Activated naive CD8-positive, alpha-beta T cell treated with anti-CD3 and anti-CD28 coated beads, Interleukin-2, amount 50 U/mL, for 24 hours (primary cell): ENCODE data around the gene PRC1.

Experiments
- ATAC-seq: fragments of 150-1000 bp; cut with Tn5 transposase; one replicate; pipeline ENCODE4 v1.10.0; 2021
- DNase-seq: peaks from one replicate; pipeline ENCODE4 v3.0.0; 2021
- H3K27ac Mint-ChIP-seq: one replicate; pipeline ENCODE4 v1.8.0; 2021; ENCODE audit warnings: mild to moderate bottlenecking, mixed read lengths
- H3K27me3 Mint-ChIP-seq: one replicate; pipeline ENCODE4 v1.8.0; 2021; ENCODE audit warnings: mixed read lengths
- H3K36me3 Mint-ChIP-seq: one replicate; pipeline ENCODE4 v1.8.0; 2021; ENCODE audit warnings: low read depth, mixed read lengths
- H3K4me1 Mint-ChIP-seq: one replicate; pipeline ENCODE4 v1.8.0; 2021; ENCODE audit warnings: mixed read lengths
- H3K4me3 Mint-ChIP-seq: one replicate; pipeline ENCODE4 v1.8.0; 2021; ENCODE audit warnings: mild to moderate bottlenecking, moderate library complexity, mixed read lengths
- H3K9me3 Mint-ChIP-seq: one replicate; pipeline ENCODE4 v1.8.0; 2021; ENCODE audit warnings: mixed read lengths

PRC1 gene

GRCh38 chr15:90954712-90955623 is 39.4 kb downstream of the PRC1 start, which contains the start of gene RCCD1:
Gene RCCD1, plus strand, starts transcription at chr15:90954884. Its CDS starts 1,851 bp downstream, at chr15:90956735.
- Mint-ChIP-seq H3K27ac (peak within 1 kb of the TSS; percentile 91), H3K4me3 (peak within 1 kb of the TSS; percentile 84), H3K27me3 (no peaks in the 10 kb centered on the region), H3K36me3 (peaks cover 23% of the 10 kb centered on the region), H3K4me1 (peaks cover 22% of the 10 kb centered on the region), H3K9me3 (no peaks in the 10 kb centered on the region)
- DNase-seq (peak; percentile 91), ATAC-seq (peak; percentile 93)

- H3K36me3 Mint-ChIP-seq, result peaks cover 17% of the 10 kb centered on the region
- ATAC-seq (no peak), DNase-seq (no peak)
- no peaks in the 10 kb centered on the region for H3K9me3 Mint-ChIP-seq
- no peaks in the 10 kb centered on the region for H3K27me3 Mint-ChIP-seq
- H3K27ac Mint-ChIP-seq, result peak overlapping the region; percentile 91
- peaks cover 22% of the 10 kb centered on the region for H3K4me1 Mint-ChIP-seq
- H3K4me3 Mint-ChIP-seq, result peak overlapping the region; percentile 84
These were observed 40.2 kb downstream of the PRC1 start for GRCh38 chr15:90953947-90954711.

GRCh38 chr15:90952901-90953677 is 41.2 kb downstream of the PRC1 start:
- H3K27ac Mint-ChIP-seq, result no peak overlapping the region
- DNase-seq (no peak), ATAC-seq (no peak)
- H3K27me3 Mint-ChIP-seq, result no peaks in the 10 kb centered on the region
- peaks cover 20% of the 10 kb centered on the region for H3K36me3 Mint-ChIP-seq
- H3K4me1 Mint-ChIP-seq, result peaks cover 22% of the 10 kb centered on the region
- no peaks in the 10 kb centered on the region for H3K9me3 Mint-ChIP-seq
- no peak overlapping the region for H3K4me3 Mint-ChIP-seq

- DNase-seq (no peak), ATAC-seq (no peak)
- no peak overlapping the region for H3K27ac Mint-ChIP-seq
- peaks cover 10% of the 10 kb centered on the region for H3K4me1 Mint-ChIP-seq
- no peak overlapping the region for H3K4me3 Mint-ChIP-seq
- no peaks in the 10 kb centered on the region for H3K9me3 Mint-ChIP-seq
- H3K36me3 Mint-ChIP-seq, result peaks cover 21% of the 10 kb centered on the region
- no peaks in the 10 kb centered on the region for H3K27me3 Mint-ChIP-seq
These were observed 43.7 kb downstream of the PRC1 start for GRCh38 chr15:90950676-90951075.

GRCh38 chr15:90949979-90950675 is 44.2 kb downstream of the PRC1 start:
- H3K4me1 Mint-ChIP-seq, result peaks cover 9% of the 10 kb centered on the region
- H3K4me3 Mint-ChIP-seq, result no peak overlapping the region
- no peak overlapping the region for H3K27ac Mint-ChIP-seq
- H3K9me3 Mint-ChIP-seq, result no peaks in the 10 kb centered on the region
- peaks cover 22% of the 10 kb centered on the region for H3K36me3 Mint-ChIP-seq
- ATAC-seq (no peak), DNase-seq (no peak)
- H3K27me3 Mint-ChIP-seq, result no peaks in the 10 kb centered on the region

- no peaks in the 10 kb centered on the region for H3K27me3 Mint-ChIP-seq
- no peak overlapping the region for H3K27ac Mint-ChIP-seq
- H3K4me1 Mint-ChIP-seq, result peaks cover 2% of the 10 kb centered on the region
- no peaks in the 10 kb centered on the region for H3K9me3 Mint-ChIP-seq
- DNase-seq (no peak), ATAC-seq (no peak)
- no peak overlapping the region for H3K4me3 Mint-ChIP-seq
- H3K36me3 Mint-ChIP-seq, result peaks cover 29% of the 10 kb centered on the region
These were observed 45.8 kb downstream of the PRC1 start for GRCh38 chr15:90948506-90948905.

GRCh38 chr15:90947577-90948357 is 46.6 kb downstream of the PRC1 start:
- Mint-ChIP-seq H3K9me3 (no peaks in the 10 kb centered on the region), H3K27ac (no peak overlapping the region), H3K4me3 (no peak overlapping the region), H3K36me3 (peaks cover 27% of the 10 kb centered on the region), H3K27me3 (no peaks in the 10 kb centered on the region), H3K4me1 (no peaks in the 10 kb centered on the region)
- ATAC-seq (no peak), DNase-seq (no peak)

GRCh38 chr15:90946941-90947576 is 47.3 kb downstream of the PRC1 start:
- Mint-ChIP-seq H3K27me3 (no peaks in the 10 kb centered on the region), H3K36me3 (peaks cover 31% of the 10 kb centered on the region), H3K9me3 (no peaks in the 10 kb centered on the region), H3K4me3 (no peak overlapping the region), H3K27ac (no peak overlapping the region), H3K4me1 (no peaks in the 10 kb centered on the region)
- ATAC-seq (no peak), DNase-seq (no peak)

- Mint-ChIP-seq H3K27me3 (no peaks in the 10 kb centered on the region), H3K4me1 (no peaks in the 10 kb centered on the region), H3K27ac (no peak overlapping the region), H3K36me3 (peaks cover 30% of the 10 kb centered on the region), H3K9me3 (no peaks in the 10 kb centered on the region), H3K4me3 (no peak overlapping the region)
- DNase-seq (no peak), ATAC-seq (no peak)
These were observed 47.8 kb downstream of the PRC1 start for GRCh38 chr15:90946538-90946937.

GRCh38 chr15:90945091-90945490 is 49.2 kb downstream of the PRC1 start:
- H3K27ac Mint-ChIP-seq, result no peak overlapping the region
- DNase-seq, result no peak
- H3K27me3 Mint-ChIP-seq, result no peaks in the 10 kb centered on the region
- no peak for ATAC-seq
- no peak overlapping the region for H3K4me3 Mint-ChIP-seq
- no peaks in the 10 kb centered on the region for H3K9me3 Mint-ChIP-seq
- no peaks in the 10 kb centered on the region for H3K4me1 Mint-ChIP-seq
- peaks cover 39% of the 10 kb centered on the region for H3K36me3 Mint-ChIP-seq

GRCh38 chr15:90942354-90943120 is 51.8 kb downstream of the PRC1 start:
- Mint-ChIP-seq H3K4me1 (no peaks in the 10 kb centered on the region), H3K36me3 (peaks cover 41% of the 10 kb centered on the region), H3K27ac (no peak overlapping the region)

GRCh38 chr15:90941038-90941437 is 53.3 kb downstream of the PRC1 start:
- no peaks in the 10 kb centered on the region for H3K9me3 Mint-ChIP-seq
- H3K4me1 Mint-ChIP-seq, result peaks cover 11% of the 10 kb centered on the region
- H3K27me3 Mint-ChIP-seq, result no peaks in the 10 kb centered on the region
- peaks cover 36% of the 10 kb centered on the region for H3K36me3 Mint-ChIP-seq
- no peak overlapping the region for H3K27ac Mint-ChIP-seq
- ATAC-seq (no peak), DNase-seq (no peak)
- H3K4me3 Mint-ChIP-seq, result no peak overlapping the region

More at GRCh38 chr15:90942354-90943120, 51.8 kb downstream of the PRC1 start:
- no peak for ATAC-seq
- DNase-seq, result no peak
- Mint-ChIP-seq H3K9me3 (no peaks in the 10 kb centered on the region), H3K4me3 (no peak overlapping the region), H3K27me3 (no peaks in the 10 kb centered on the region)
